Measurements from ENCODE around the gene PRELID3B.
"Not testable (repeated sequence)": the region's sequence is repeated elsewhere in the genome, so short reads cannot be mapped to it uniquely, and the experiment has no call there.

The PRELID3B gene

GRCh38 chr20:59014680-59015389 lies 27.8 kb downstream of the PRELID3B start:
- no peak for TF ChIP-seq EZH2phosphoT487 (IDR thresholded peaks at IDR 0.05; ENCODE audit: borderline replicate concordance)
- no peak for TF ChIP-seq CTCF (conservative IDR thresholded peaks at IDR 0.05; ENCODE audit: low read length)
- H2AFZ ChIP-seq (ENCODE audit: low read length): no peak overlapping the region
- peaks cover 7% of the 10 kb centered on the region for H3K4me1 ChIP-seq (ENCODE audit: insufficient read depth, low read length, poor library complexity, severe bottlenecking)
- H3K4me2 ChIP-seq (ENCODE audit: low read depth, low read length, poor library complexity, severe bottlenecking): no peak overlapping the region
- H3K4me3 ChIP-seq (ENCODE audit: low read length, poor library complexity, severe bottlenecking): no peak overlapping the region
- H3K9ac ChIP-seq (ENCODE audit: low read depth, low read length, poor library complexity, severe bottlenecking): no peak overlapping the region
- no peaks in the 10 kb centered on the region for H3K9me3 ChIP-seq (ENCODE audit: insufficient read depth, low read depth, low read length)
- H3K9me2 ChIP-seq (replicated peaks; ENCODE audit: low read depth, low read length): no peaks in the 10 kb centered on the region
- H3K79me2 ChIP-seq (ENCODE audit: insufficient read depth, low read length): no peaks in the 10 kb centered on the region
- H4K20me1 ChIP-seq (ENCODE audit: insufficient read depth, low read length, poor library complexity, severe bottlenecking): no peaks in the 10 kb centered on the region
- H3K36me3 ChIP-seq (ENCODE audit: insufficient read depth, low read length): no peaks in the 10 kb centered on the region
- H3K27me3 ChIP-seq (ENCODE audit: insufficient read depth, low read length, poor library complexity, severe bottlenecking): no peaks in the 10 kb centered on the region
- no peaks in the 10 kb centered on the region for H3F3A ChIP-seq (ENCODE audit: low read depth)

GRCh38 chr20:59013959-59014608 lies 28.5 kb downstream of the PRELID3B start:
- Histone ChIP-seq H3K4me3 (ENCODE audit: low read length, poor library complexity, severe bottlenecking) (no peak overlapping the region), H4K20me1 (ENCODE audit: insufficient read depth, low read length, poor library complexity, severe bottlenecking) (no peaks in the 10 kb centered on the region), H3K4me1 (ENCODE audit: insufficient read depth, low read length, poor library complexity, severe bottlenecking) (peaks cover 7% of the 10 kb centered on the region), H3K36me3 (ENCODE audit: insufficient read depth, low read length) (no peaks in the 10 kb centered on the region), H3K9me2 (replicated peaks; ENCODE audit: low read depth, low read length) (no peaks in the 10 kb centered on the region), H3F3A (ENCODE audit: low read depth) (no peaks in the 10 kb centered on the region), H3K9ac (ENCODE audit: low read depth, low read length, poor library complexity, severe bottlenecking) (no peak overlapping the region), H3K79me2 (ENCODE audit: insufficient read depth, low read length) (no peaks in the 10 kb centered on the region), H2AFZ (ENCODE audit: low read length) (no peak overlapping the region), H3K9me3 (ENCODE audit: insufficient read depth, low read depth, low read length) (no peaks in the 10 kb centered on the region), H3K4me2 (ENCODE audit: low read depth, low read length, poor library complexity, severe bottlenecking) (no peak overlapping the region), H3K27me3 (ENCODE audit: insufficient read depth, low read length, poor library complexity, severe bottlenecking) (no peaks in the 10 kb centered on the region)
- no peak for TF ChIP-seq EZH2phosphoT487 (IDR thresholded peaks at IDR 0.05; ENCODE audit: borderline replicate concordance)
- no peak for TF ChIP-seq CTCF (conservative IDR thresholded peaks at IDR 0.05; ENCODE audit: low read length)

- H3K36me3 ChIP-seq (ENCODE audit: insufficient read depth, low read length): no peaks in the 10 kb centered on the region
- no peaks in the 10 kb centered on the region for H3K9me3 ChIP-seq (ENCODE audit: insufficient read depth, low read depth, low read length)
- H2AFZ ChIP-seq (ENCODE audit: low read length): no peak overlapping the region
- no peak overlapping the region for H3K4me2 ChIP-seq (ENCODE audit: low read depth, low read length, poor library complexity, severe bottlenecking)
- H3F3A ChIP-seq (ENCODE audit: low read depth): no peaks in the 10 kb centered on the region
- no peaks in the 10 kb centered on the region for H3K9me2 ChIP-seq (replicated peaks; ENCODE audit: low read depth, low read length)
- H4K20me1 ChIP-seq (ENCODE audit: insufficient read depth, low read length, poor library complexity, severe bottlenecking): no peaks in the 10 kb centered on the region
- H3K4me1 ChIP-seq (ENCODE audit: insufficient read depth, low read length, poor library complexity, severe bottlenecking): peaks cover 7% of the 10 kb centered on the region
- no peaks in the 10 kb centered on the region for H3K27me3 ChIP-seq (ENCODE audit: insufficient read depth, low read length, poor library complexity, severe bottlenecking)
- no peak overlapping the region for H3K4me3 ChIP-seq (ENCODE audit: low read length, poor library complexity, severe bottlenecking)
- no peaks in the 10 kb centered on the region for H3K79me2 ChIP-seq (ENCODE audit: insufficient read depth, low read length)
- no peak overlapping the region for H3K9ac ChIP-seq (ENCODE audit: low read depth, low read length, poor library complexity, severe bottlenecking)
- no peak for TF ChIP-seq CTCF (conservative IDR thresholded peaks at IDR 0.05; ENCODE audit: low read length)
- no peak for TF ChIP-seq EZH2phosphoT487 (IDR thresholded peaks at IDR 0.05; ENCODE audit: borderline replicate concordance)
These were observed 29.3 kb downstream of the PRELID3B start for GRCh38 chr20:59013031-59013951.

GRCh38 chr20:59011874-59012157 lies 30.8 kb downstream of the PRELID3B start:
- H3K4me2 ChIP-seq (ENCODE audit: low read depth, low read length, poor library complexity, severe bottlenecking); H2AFZ ChIP-seq (ENCODE audit: low read length); H3K9me3 ChIP-seq (ENCODE audit: insufficient read depth, low read depth, low read length); H3K36me3 ChIP-seq (ENCODE audit: insufficient read depth, low read length); H3K4me1 ChIP-seq (ENCODE audit: insufficient read depth, low read length, poor library complexity, severe bottlenecking); H3K4me3 ChIP-seq (ENCODE audit: low read length, poor library complexity, severe bottlenecking); H4K20me1 ChIP-seq (ENCODE audit: insufficient read depth, low read length, poor library complexity, severe bottlenecking); H3K79me2 ChIP-seq (ENCODE audit: insufficient read depth, low read length); H3F3A ChIP-seq (ENCODE audit: low read depth); H3K9ac ChIP-seq (ENCODE audit: low read depth, low read length, poor library complexity, severe bottlenecking); H3K9me2 ChIP-seq (replicated peaks; ENCODE audit: low read depth, low read length); H3K27me3 ChIP-seq (ENCODE audit: insufficient read depth, low read length, poor library complexity, severe bottlenecking): not testable (repeated sequence)

All from Loucy (cell line).